Right lobe of liver (tissue), 6 donors: ENCODE measurements around the gene FTSJ3. TPM values are rescaled to one million over a fixed set of nuclear protein-coding genes. Genes with fewer than 3 reads are reported as not detected.
"Not testable (repeated sequence)": the region's sequence is repeated elsewhere in the genome, so short reads cannot be mapped to it uniquely, and the experiment has no call there.

Experiments used
- ATAC-seq, 4 donors: fragments of 200-7000 bp; cut with Tn5 transposase; one replicate each; pipeline ENCODE4 v1.9.1; 2020; ENCODE audit warnings: mild to moderate bottlenecking in 4 of 4, moderate library complexity in 4 of 4
- DNase-seq, 3 donors: peaks; one replicate each; pipeline ENCODE4 v3.0.0-alpha.2; 2020
- H3K27ac ChIP-seq, 3 donors: fragments of 200-600 bp; one replicate each; pipeline ENCODE4 v1.8.0; 2022
- H3K27me3 ChIP-seq, 2 donors: fragments of 200-600 bp; one replicate each; pipeline ENCODE4 v1.8.0; 2022
- H3K36me3 ChIP-seq, 4 donors: fragments of 200-600 bp; sonication (generic) in 1 of 4; one replicate each; pipeline versions ENCODE4 v1.5.1 to v1.8.0; 2017 to 2022; ENCODE audit warnings: control low read depth in 1 of 4
- H3K4me1 ChIP-seq, 4 donors: fragments of 200-600 bp; sonication (generic) in 1 of 4; one replicate each; pipeline versions ENCODE4 v1.5.1 to v1.8.0; 2017 to 2022; ENCODE audit warnings: control low read depth in 1 of 4
- H3K4me3 ChIP-seq, 3 donors: fragments of 200-600 bp; one replicate each; pipeline ENCODE4 v1.8.0; 2022
- H3K9me3 ChIP-seq, 4 donors: fragments of 200-600 bp; sonication (generic) in 1 of 4; one replicate each; pipeline versions ENCODE4 v1.5.1 to v1.8.0; 2017 to 2022; ENCODE audit warnings: control low read depth in 1 of 4
- POLR2A ChIP-seq: fragments of 450-650 bp; IDR thresholded peaks from one replicate; pipeline ENCODE4 v1.6.1; 2017; ENCODE audit warnings: antibody characterized with exemption, mild to moderate bottlenecking
- WGBS: methylation state at CpG from one replicate; pipeline ENCODE4 v1.1.6; 2018; ENCODE audit warnings: low coverage, low lambda C conversion rate; ENCODE audit not compliant: insufficient coverage; ENCODE audit errors: missing lambda C conversion rate; 5-methylcytosine and 5-hydroxymethylcytosine counted together
- intact Hi-C, 2 donors: fragments of 100-400 bp; cut with DNase I; formaldehyde crosslinking; loops; one replicate each; pipeline versions ENCODE4 v1.11.2 to v1.14.1; 2022
- total RNA-seq, 6 experiments: library from RNA; depleted of rRNA in 2 of 6; stranded (reverse); fragments of >200 nt in 2 of 6; fragmentation: NEBNext Ultra II Directional in 3 of 6; extraction: Animal tissue kit (Norgen Biotek cat#: 25700) in 3 of 6; gene quantifications; one replicate each; pipeline versions ENCODE4 v1.1.0 to v1.2.4, GENCODE V29; 2016 to 2023
- TF ChIP-seq, protein P1 (sequence below), 4 donors: fragments of 200-600 bp in 3 of 4; fragments of 450-650 bp in 1 of 4; IDR thresholded peaks; one replicate each; pipeline versions ENCODE4 v1.5.1 to v1.8.0; 2016 to 2022; ENCODE audit warnings: antibody characterized with exemption in 4 of 4, mild to moderate bottlenecking in 2 of 4
- donor health status: DM: no; HTN: yes; CAD: no.
- donor health status: DM: no; HTN: no; CAD: no.
- donor health status: DM: no; HTN: no; CAD: no.
- donor health status: DM: no; HTN: yes; CAD: no.
- donor health status: DM: no; HTN: yes; CAD: no.

Gene FTSJ3
- total RNA-seq, 6 experiments from 2014 or later, result 12.9 to 25.9 (median 19.0) TPM

DNA sequence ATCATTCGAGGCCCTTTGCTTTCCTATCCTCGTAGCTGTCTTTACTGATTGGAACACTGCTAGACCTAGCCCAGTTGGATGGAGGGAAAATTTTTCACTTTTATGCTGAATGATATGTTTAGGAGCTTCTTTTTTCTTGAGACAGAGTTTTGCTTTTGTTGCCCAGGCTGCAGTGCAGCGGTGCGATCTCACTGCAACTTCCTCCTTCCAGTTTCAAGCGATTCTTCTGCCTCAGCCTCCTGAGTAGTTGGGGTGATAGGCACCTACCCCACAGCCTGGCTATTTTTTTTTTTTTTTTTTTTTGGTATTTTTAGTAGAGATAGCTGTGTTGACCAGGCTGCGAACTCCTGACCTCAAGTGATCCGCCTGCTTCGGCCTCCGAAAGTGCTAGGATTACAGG lies 17.5 kb downstream of the FTSJ3 start:
- 68% methylated on average over 6 of the region's 9 CpGs for WGBS
- no peak for ATAC-seq
- Histone ChIP-seq H3K9me3 (no peaks in the 10 kb centered on the region), H3K36me3 (peaks cover 16 to 100% (median 65%) of the 10 kb centered on the region in 4 donors), H3K27me3 (no peaks in the 10 kb centered on the region), H3K4me1 (no peaks in the 10 kb centered on the region), H3K4me3 (no peak overlapping the region), H3K27ac (no peak overlapping the region)
- intact Hi-C loops, result no loop called here
- no peak for DNase-seq
- TF ChIP-seq, protein P1, sequence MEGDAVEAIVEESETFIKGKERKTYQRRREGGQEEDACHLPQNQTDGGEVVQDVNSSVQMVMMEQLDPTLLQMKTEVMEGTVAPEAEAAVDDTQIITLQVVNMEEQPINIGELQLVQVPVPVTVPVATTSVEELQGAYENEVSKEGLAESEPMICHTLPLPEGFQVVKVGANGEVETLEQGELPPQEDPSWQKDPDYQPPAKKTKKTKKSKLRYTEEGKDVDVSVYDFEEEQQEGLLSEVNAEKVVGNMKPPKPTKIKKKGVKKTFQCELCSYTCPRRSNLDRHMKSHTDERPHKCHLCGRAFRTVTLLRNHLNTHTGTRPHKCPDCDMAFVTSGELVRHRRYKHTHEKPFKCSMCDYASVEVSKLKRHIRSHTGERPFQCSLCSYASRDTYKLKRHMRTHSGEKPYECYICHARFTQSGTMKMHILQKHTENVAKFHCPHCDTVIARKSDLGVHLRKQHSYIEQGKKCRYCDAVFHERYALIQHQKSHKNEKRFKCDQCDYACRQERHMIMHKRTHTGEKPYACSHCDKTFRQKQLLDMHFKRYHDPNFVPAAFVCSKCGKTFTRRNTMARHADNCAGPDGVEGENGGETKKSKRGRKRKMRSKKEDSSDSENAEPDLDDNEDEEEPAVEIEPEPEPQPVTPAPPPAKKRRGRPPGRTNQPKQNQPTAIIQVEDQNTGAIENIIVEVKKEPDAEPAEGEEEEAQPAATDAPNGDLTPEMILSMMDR (IDR thresholded peaks at IDR 0.05), result no peak
- TF ChIP-seq POLR2A, result no peak

DNA sequence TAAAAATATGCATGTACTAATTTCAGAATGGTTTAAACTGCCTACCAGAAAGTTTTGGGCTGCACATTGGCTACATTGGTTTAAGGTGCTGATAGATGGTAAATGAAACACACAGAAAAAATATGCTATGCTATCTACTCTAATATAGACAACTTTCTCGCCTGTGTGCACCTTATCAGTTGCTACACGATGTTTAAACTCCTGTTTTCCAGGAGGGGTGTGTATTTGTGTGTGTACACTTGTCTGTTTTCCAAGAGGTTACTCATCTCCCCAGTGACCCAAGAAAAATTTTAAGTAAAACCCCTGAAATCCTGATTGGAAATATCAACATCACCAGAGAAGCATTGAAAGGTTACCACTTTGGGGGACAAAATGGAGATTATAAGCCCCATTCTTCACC lies 21.9 kb downstream of the FTSJ3 start:
- H3K4me3 ChIP-seq, result no peak overlapping the region
- intact Hi-C loops, result no loop called here
- H3K27ac ChIP-seq, result no peak overlapping the region
- H3K4me1 ChIP-seq, result no peaks in the 10 kb centered on the region
- DNase-seq, result no peak
- no peak for ATAC-seq
- H3K9me3 ChIP-seq, result no peaks in the 10 kb centered on the region
- H3K27me3 ChIP-seq, result no peaks in the 10 kb centered on the region
- TF ChIP-seq, protein P1 (IDR thresholded peaks at IDR 0.05), result no peak
- no peak for TF ChIP-seq POLR2A
- H3K36me3 ChIP-seq, result peaks cover 11 to 95% (median 45%) of the 10 kb centered on the region in 4 donors
- WGBS, result 55% methylated on average over 2 of the region's 2 CpGs

DNA sequence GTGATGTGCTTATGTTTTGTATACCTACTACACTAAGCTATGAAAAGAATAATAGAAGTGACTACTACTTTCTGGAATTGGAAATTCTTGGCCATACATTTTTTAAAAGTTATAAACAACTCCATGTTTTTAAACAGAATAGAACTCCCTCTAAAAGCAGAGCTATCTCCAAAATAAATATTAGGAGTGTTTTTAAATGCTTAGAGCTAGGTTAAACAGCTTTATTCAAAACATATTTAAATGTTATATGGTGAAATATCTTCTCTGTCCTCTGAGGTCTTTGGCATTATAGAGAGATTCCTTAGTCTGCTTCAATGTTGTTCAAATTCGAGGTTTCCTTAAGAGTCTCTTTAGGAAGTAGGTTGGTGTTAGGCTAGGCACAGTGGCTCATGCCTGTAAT lies 23.1 kb downstream of the FTSJ3 start:
- no peak for TF ChIP-seq POLR2A
- TF ChIP-seq, protein P1 (IDR thresholded peaks at IDR 0.05), result no peak
- WGBS, result 90% methylated on average over 1 of the region's 1 CpG
- intact Hi-C loops, result no loop called here
- H3K4me3 ChIP-seq, result no peak overlapping the region
- H3K27ac ChIP-seq, result no peak overlapping the region
- no peaks in the 10 kb centered on the region for H3K4me1 ChIP-seq
- no peaks in the 10 kb centered on the region for H3K27me3 ChIP-seq
- no peak for ATAC-seq
- H3K9me3 ChIP-seq, result no peaks in the 10 kb centered on the region
- no peak for DNase-seq
- H3K36me3 ChIP-seq, result peaks cover 11 to 95% (median 47%) of the 10 kb centered on the region in 4 donors

DNA sequence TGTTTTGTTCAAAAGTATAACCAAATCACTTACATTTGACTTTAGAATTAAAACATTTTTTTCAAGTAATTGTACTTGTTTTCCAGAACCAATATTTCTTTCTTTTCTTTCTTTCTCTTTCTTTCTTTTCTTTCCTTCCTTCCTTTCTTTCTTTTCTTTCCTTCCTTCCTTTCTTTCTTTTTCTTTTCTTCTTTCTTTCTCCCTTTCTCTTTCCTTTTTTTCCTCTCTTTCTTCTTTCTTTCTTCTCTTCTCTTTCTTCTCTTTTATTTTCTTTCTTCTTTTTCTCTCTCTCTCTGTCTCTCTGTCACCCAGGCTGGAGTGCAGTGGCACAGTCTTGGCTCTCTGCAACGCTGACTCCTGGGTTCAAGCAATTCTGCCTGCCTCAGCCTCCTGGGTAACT lies 26.7 kb downstream of the FTSJ3 start:
- H3K9me3 ChIP-seq, result no peaks in the 10 kb centered on the region
- H3K4me1 ChIP-seq, result no peaks in the 10 kb centered on the region
- TF ChIP-seq POLR2A, result no peak
- TF ChIP-seq, protein P1 (IDR thresholded peaks at IDR 0.05), result no peak
- intact Hi-C loops, result no loop called here
- H3K27ac ChIP-seq, result no peak overlapping the region
- 83% methylated on average over 1 of the region's 1 CpG for WGBS
- H3K4me3 ChIP-seq, result no peak overlapping the region
- no peak for ATAC-seq
- peaks cover 0 to 94% (median 43%) of the 10 kb centered on the region in 4 donors for H3K36me3 ChIP-seq
- no peak for DNase-seq
- no peaks in the 10 kb centered on the region for H3K27me3 ChIP-seq

DNA sequence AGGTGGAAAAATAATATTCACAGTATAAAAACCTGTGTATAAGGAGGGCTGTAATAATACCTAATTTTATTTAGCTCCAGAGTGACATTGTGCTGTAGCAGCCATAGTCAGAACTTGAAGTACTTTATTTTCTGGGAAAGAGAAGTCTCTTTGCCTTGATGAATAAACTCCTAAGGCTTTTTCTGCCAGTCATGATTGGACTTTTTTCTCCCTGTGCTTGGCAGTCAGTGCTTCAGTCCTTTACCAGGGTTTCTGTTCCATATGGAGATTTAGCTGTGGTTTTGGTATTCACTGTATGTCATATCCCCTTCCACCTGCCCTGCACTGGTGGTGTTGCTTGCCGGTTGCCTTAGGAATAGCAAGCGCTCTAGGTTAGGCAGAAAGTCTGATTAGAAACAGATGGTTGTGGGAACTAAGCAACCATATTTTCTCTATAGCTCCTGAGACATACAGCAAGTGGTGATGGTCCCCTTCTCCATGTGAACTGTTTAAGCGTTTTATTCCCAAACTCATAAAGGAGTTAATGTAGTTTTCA lies 28.8 kb downstream of the FTSJ3 start:
- ATAC-seq (no peak), DNase-seq (no peak)
- Histone ChIP-seq H3K9me3 (no peaks in the 10 kb centered on the region), H3K36me3 (peaks cover 8 to 94% (median 46%) of the 10 kb centered on the region in 4 donors), H3K4me3 (no peak overlapping the region), H3K27ac (no peak overlapping the region), H3K27me3 (no peaks in the 10 kb centered on the region), H3K4me1 (no peaks in the 10 kb centered on the region)
- 96% methylated on average over 3 of the region's 3 CpGs for WGBS
- TF ChIP-seq POLR2A, result no peak
- TF ChIP-seq, protein P1 (IDR thresholded peaks at IDR 0.05), result no peak
- intact Hi-C loops, result no loop called here

DNA sequence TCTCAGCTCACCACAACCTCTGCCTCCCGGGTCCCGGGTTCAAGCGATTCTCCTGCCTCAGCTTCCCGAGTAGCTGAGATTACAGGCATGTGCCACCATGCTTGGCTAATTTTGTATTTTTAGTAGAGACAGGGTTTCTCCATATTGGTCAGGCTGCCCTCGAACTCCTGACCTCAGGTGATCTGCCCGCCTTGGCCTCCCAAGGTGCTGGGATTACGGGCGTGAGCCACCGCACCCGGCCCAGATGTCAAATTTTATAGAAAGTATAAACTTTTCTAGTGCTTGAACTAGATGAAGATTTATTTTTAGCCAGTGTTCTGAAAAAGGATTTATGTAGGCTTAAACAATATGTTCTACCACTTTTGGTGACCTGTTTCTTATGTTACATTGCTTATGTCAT lies 31.1 kb downstream of the FTSJ3 start:
- H3K36me3 ChIP-seq, result peaks cover 12 to 99% (median 45%) of the 10 kb centered on the region in 4 donors
- WGBS, result 98% methylated on average over 9 of the region's 10 CpGs
- intact Hi-C loops, result not testable (repeated sequence)

More for the DNA sequence above, 31.1 kb downstream of the FTSJ3 start:
- H3K4me3 ChIP-seq, H3K27me3 ChIP-seq, H3K4me1 ChIP-seq, ATAC-seq, H3K27ac ChIP-seq, H3K9me3 ChIP-seq, DNase-seq: not testable (repeated sequence)
